ENCODE measurements around the gene LRRC59.

- no peak for TF ChIP-seq RAD21 (conservative IDR thresholded peaks at IDR 0.05)
- TF ChIP-seq POLR2AphosphoS5 (IDR thresholded peaks at IDR 0.05) = no peak
- TF ChIP-seq EZH2 (IDR thresholded peaks at IDR 0.05; ENCODE audit: borderline replicate concordance, insufficient read depth, low read length, poor library complexity, severe bottlenecking) = no peak
- TF ChIP-seq, protein P1, sequence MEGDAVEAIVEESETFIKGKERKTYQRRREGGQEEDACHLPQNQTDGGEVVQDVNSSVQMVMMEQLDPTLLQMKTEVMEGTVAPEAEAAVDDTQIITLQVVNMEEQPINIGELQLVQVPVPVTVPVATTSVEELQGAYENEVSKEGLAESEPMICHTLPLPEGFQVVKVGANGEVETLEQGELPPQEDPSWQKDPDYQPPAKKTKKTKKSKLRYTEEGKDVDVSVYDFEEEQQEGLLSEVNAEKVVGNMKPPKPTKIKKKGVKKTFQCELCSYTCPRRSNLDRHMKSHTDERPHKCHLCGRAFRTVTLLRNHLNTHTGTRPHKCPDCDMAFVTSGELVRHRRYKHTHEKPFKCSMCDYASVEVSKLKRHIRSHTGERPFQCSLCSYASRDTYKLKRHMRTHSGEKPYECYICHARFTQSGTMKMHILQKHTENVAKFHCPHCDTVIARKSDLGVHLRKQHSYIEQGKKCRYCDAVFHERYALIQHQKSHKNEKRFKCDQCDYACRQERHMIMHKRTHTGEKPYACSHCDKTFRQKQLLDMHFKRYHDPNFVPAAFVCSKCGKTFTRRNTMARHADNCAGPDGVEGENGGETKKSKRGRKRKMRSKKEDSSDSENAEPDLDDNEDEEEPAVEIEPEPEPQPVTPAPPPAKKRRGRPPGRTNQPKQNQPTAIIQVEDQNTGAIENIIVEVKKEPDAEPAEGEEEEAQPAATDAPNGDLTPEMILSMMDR (IDR thresholded peaks at IDR 0.05; ENCODE audit: poor library complexity, severe bottlenecking) = no peak
- no peak for TF ChIP-seq EP300 (conservative IDR thresholded peaks at IDR 0.05; ENCODE audit: poor library complexity, severe bottlenecking)
- TF ChIP-seq TAF1 (IDR thresholded peaks at IDR 0.05; ENCODE audit: low read depth) = no peak
- TF ChIP-seq SMC3 (conservative IDR thresholded peaks at IDR 0.05; ENCODE audit: poor library complexity) = no peak
- TF ChIP-seq REST (IDR thresholded peaks at IDR 0.05; ENCODE audit: borderline replicate concordance) = no peak
Observed at GRCh38 chr17:50412188-50412732, 14.9 kb upstream of the LRRC59 start.

Data from neural cell (in vitro differentiated cells).